Measurements from ENCODE around the gene NRG2. TPM values are rescaled to one million over a fixed set of nuclear protein-coding genes. Genes with fewer than 3 reads are reported as not detected.
A peak's percentile ranks its signal among the peaks of the same experiment; 100 is the strongest.

NRG2 gene
- total and polyA plus RNA-seq, 5 donors = 1.1 to 3.6 (median 1.8) TPM

GRCh38 chr5:139946440-139946839 lies 96.7 kb downstream of the NRG2 start:
- H3K27ac ChIP-seq (ENCODE audit: low read length) = no peak overlapping the region
- no peaks in the 10 kb centered on the region for H3K27me3 ChIP-seq (ENCODE audit: control insufficient read depth, insufficient read depth)
- DNase-seq (no peak), ATAC-seq (no peak)
- H3K4me1 ChIP-seq (ENCODE audit: control insufficient read depth, insufficient read depth, low read length) = peaks cover 3% of the 10 kb centered on the region
- H3K4me3 ChIP-seq (ENCODE audit: low read length) = no peak overlapping the region
- intact Hi-C loops (cut with DNase I) = no loop called here
- WGBS = 45% methylated on average over 1 of the region's 1 CpG
- no peaks in the 10 kb centered on the region for H3K9me3 ChIP-seq (ENCODE audit: control insufficient read depth, low read length)

GRCh38 chr5:139946006-139946405 lies 97.1 kb downstream of the NRG2 start:
- Histone ChIP-seq H3K4me1 (ENCODE audit: control insufficient read depth, insufficient read depth, low read length) (peaks cover 3% of the 10 kb centered on the region), H3K27ac (ENCODE audit: low read length) (no peak overlapping the region), H3K27me3 (ENCODE audit: control insufficient read depth, insufficient read depth) (no peaks in the 10 kb centered on the region), H3K4me3 (ENCODE audit: low read length) (no peak overlapping the region), H3K9me3 (ENCODE audit: control insufficient read depth, low read length) (no peaks in the 10 kb centered on the region)
- intact Hi-C loops (cut with DNase I) = no loop called here
- DNase-seq (no peak), ATAC-seq (no peak)
- WGBS = 83% methylated on average over 3 of the region's 3 CpGs

- H3K27me3 ChIP-seq (ENCODE audit: control insufficient read depth, insufficient read depth) = no peaks in the 10 kb centered on the region
- intact Hi-C loops (cut with DNase I) = no loop called here
- 62% methylated on average over 1 of the region's 1 CpG for WGBS
- DNase-seq = no peak
- H3K4me3 ChIP-seq (ENCODE audit: low read length) = no peak overlapping the region
- no peak for ATAC-seq
- H3K9me3 ChIP-seq (ENCODE audit: control insufficient read depth, low read length) = no peaks in the 10 kb centered on the region
- no peak overlapping the region for H3K27ac ChIP-seq (ENCODE audit: low read length)
- no peaks in the 10 kb centered on the region for H3K4me1 ChIP-seq (ENCODE audit: control insufficient read depth, insufficient read depth, low read length)
Observed at GRCh38 chr5:139942243-139942642, 100.9 kb downstream of the NRG2 start.

GRCh38 chr5:139930406-139930805 lies 112.7 kb downstream of the NRG2 start:
- no peak for ATAC-seq
- intact Hi-C loops (cut with DNase I) = no loop called here
- H3K4me1 ChIP-seq (ENCODE audit: control insufficient read depth, insufficient read depth, low read length) = no peaks in the 10 kb centered on the region
- no peaks in the 10 kb centered on the region for H3K9me3 ChIP-seq (ENCODE audit: control insufficient read depth, low read length)
- H3K27me3 ChIP-seq (ENCODE audit: control insufficient read depth, insufficient read depth) = no peaks in the 10 kb centered on the region
- 71% methylated on average over 2 of the region's 2 CpGs for WGBS
- H3K4me3 ChIP-seq (ENCODE audit: low read length) = no peak overlapping the region
- no peak overlapping the region for H3K27ac ChIP-seq (ENCODE audit: low read length)
- DNase-seq = no peak

- WGBS = 88% methylated on average over 3 of the region's 3 CpGs
- H3K9me3 ChIP-seq (ENCODE audit: control insufficient read depth, low read length) = no peaks in the 10 kb centered on the region
- ATAC-seq (no peak), DNase-seq (no peak)
- no peaks in the 10 kb centered on the region for H3K4me1 ChIP-seq (ENCODE audit: control insufficient read depth, insufficient read depth, low read length)
- H3K27ac ChIP-seq (ENCODE audit: low read length) = no peak overlapping the region
- intact Hi-C loops (cut with DNase I) = no loop called here
- H3K27me3 ChIP-seq (ENCODE audit: control insufficient read depth, insufficient read depth) = no peaks in the 10 kb centered on the region
- H3K4me3 ChIP-seq (ENCODE audit: low read length) = no peak overlapping the region
Observed at GRCh38 chr5:139926797-139927503, 116.1 kb downstream of the NRG2 start.

- H3K27ac ChIP-seq (ENCODE audit: low read length) = no peak overlapping the region
- intact Hi-C loops (cut with DNase I) = no loop called here
- 73% methylated on average over 9 of the region's 9 CpGs for WGBS
- DNase-seq (no peak), ATAC-seq (peak in 1 of 2 donors; percentile 16)
- H3K27me3 ChIP-seq (ENCODE audit: control insufficient read depth, insufficient read depth) = no peaks in the 10 kb centered on the region
- H3K4me3 ChIP-seq (ENCODE audit: low read length) = no peak overlapping the region
- H3K4me1 ChIP-seq (ENCODE audit: control insufficient read depth, insufficient read depth, low read length) = no peaks in the 10 kb centered on the region
- H3K9me3 ChIP-seq (ENCODE audit: control insufficient read depth, low read length) = no peaks in the 10 kb centered on the region
Observed at GRCh38 chr5:139925650-139926640, 117.2 kb downstream of the NRG2 start.

GRCh38 chr5:139925216-139925562 lies 117.9 kb downstream of the NRG2 start:
- 89% methylated on average over 6 of the region's 6 CpGs for WGBS
- DNase-seq = no peak
- no peaks in the 10 kb centered on the region for H3K4me1 ChIP-seq (ENCODE audit: control insufficient read depth, insufficient read depth, low read length)
- H3K27me3 ChIP-seq (ENCODE audit: control insufficient read depth, insufficient read depth) = no peaks in the 10 kb centered on the region
- no peak for ATAC-seq
- H3K4me3 ChIP-seq (ENCODE audit: low read length) = no peak overlapping the region
- no peak overlapping the region for H3K27ac ChIP-seq (ENCODE audit: low read length)
- intact Hi-C loops (cut with DNase I) = no loop called here
- no peaks in the 10 kb centered on the region for H3K9me3 ChIP-seq (ENCODE audit: control insufficient read depth, low read length)

GRCh38 chr5:139924294-139925215 lies 118.5 kb downstream of the NRG2 start:
- no peak for ATAC-seq
- 65% methylated on average over 12 of the region's 12 CpGs for WGBS

GRCh38 chr5:139919308-139919707 lies 123.8 kb downstream of the NRG2 start:
- H3K4me1 ChIP-seq (ENCODE audit: control insufficient read depth, insufficient read depth, low read length) = no peaks in the 10 kb centered on the region
- no peak overlapping the region for H3K4me3 ChIP-seq (ENCODE audit: low read length)
- intact Hi-C loops (cut with DNase I) = no loop called here
- H3K27ac ChIP-seq (ENCODE audit: low read length) = no peak overlapping the region
- no peaks in the 10 kb centered on the region for H3K9me3 ChIP-seq (ENCODE audit: control insufficient read depth, low read length)
- ATAC-seq = no peak
- no peak for DNase-seq
- 37% methylated on average over 2 of the region's 2 CpGs for WGBS
- no peaks in the 10 kb centered on the region for H3K27me3 ChIP-seq (ENCODE audit: control insufficient read depth, insufficient read depth)

More at GRCh38 chr5:139924294-139925215, 118.5 kb downstream of the NRG2 start:
- Histone ChIP-seq H3K9me3 (ENCODE audit: control insufficient read depth, low read length) (no peaks in the 10 kb centered on the region), H3K27me3 (ENCODE audit: control insufficient read depth, insufficient read depth) (no peaks in the 10 kb centered on the region), H3K4me3 (ENCODE audit: low read length) (no peak overlapping the region), H3K4me1 (ENCODE audit: control insufficient read depth, insufficient read depth, low read length) (no peaks in the 10 kb centered on the region), H3K27ac (ENCODE audit: low read length) (no peak overlapping the region)
- DNase-seq = no peak
- intact Hi-C loops (cut with DNase I) = no loop called here

- Histone ChIP-seq H3K4me3 (ENCODE audit: low read length) (no peak overlapping the region), H3K9me3 (ENCODE audit: control insufficient read depth, low read length) (no peaks in the 10 kb centered on the region), H3K4me1 (ENCODE audit: control insufficient read depth, insufficient read depth, low read length) (no peaks in the 10 kb centered on the region), H3K27ac (ENCODE audit: low read length) (no peak overlapping the region), H3K27me3 (ENCODE audit: control insufficient read depth, insufficient read depth) (no peaks in the 10 kb centered on the region)
- DNase-seq = no peak
- WGBS = 43% methylated on average over 3 of the region's 3 CpGs
- intact Hi-C loops (cut with DNase I) = no loop called here
- ATAC-seq = no peak
Observed at GRCh38 chr5:139915834-139916233, 127.3 kb downstream of the NRG2 start.
